ENCODE data around the gene GPR132.

- TF ChIP-seq CTCF (conservative IDR thresholded peaks at IDR 0.05) (no peak), ZFX (IDR thresholded peaks at IDR 0.05) (no peak)
Observed at GRCh38 chr14:105064001-105064400, 1.2 kb downstream of the GPR132 start.
